NCI-H2081 treated with DMSO at 0.1 percent for 48 hours (cell line): Measurements from ENCODE around the gene THAP6.
"Not testable (repeated sequence)": the region's sequence is repeated elsewhere in the genome, so short reads cannot be mapped to it uniquely, and the experiment has no call there.

Source experiments
- DNase-seq: peaks from one replicate; lab custom pipeline; 2025; lab: John Stamatoyannopoulos, UW

The THAP6 gene, protein sequence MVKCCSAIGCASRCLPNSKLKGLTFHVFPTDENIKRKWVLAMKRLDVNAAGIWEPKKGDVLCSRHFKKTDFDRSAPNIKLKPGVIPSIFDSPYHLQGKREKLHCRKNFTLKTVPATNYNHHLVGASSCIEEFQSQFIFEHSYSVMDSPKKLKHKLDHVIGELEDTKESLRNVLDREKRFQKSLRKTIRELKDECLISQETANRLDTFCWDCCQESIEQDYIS

DNA sequence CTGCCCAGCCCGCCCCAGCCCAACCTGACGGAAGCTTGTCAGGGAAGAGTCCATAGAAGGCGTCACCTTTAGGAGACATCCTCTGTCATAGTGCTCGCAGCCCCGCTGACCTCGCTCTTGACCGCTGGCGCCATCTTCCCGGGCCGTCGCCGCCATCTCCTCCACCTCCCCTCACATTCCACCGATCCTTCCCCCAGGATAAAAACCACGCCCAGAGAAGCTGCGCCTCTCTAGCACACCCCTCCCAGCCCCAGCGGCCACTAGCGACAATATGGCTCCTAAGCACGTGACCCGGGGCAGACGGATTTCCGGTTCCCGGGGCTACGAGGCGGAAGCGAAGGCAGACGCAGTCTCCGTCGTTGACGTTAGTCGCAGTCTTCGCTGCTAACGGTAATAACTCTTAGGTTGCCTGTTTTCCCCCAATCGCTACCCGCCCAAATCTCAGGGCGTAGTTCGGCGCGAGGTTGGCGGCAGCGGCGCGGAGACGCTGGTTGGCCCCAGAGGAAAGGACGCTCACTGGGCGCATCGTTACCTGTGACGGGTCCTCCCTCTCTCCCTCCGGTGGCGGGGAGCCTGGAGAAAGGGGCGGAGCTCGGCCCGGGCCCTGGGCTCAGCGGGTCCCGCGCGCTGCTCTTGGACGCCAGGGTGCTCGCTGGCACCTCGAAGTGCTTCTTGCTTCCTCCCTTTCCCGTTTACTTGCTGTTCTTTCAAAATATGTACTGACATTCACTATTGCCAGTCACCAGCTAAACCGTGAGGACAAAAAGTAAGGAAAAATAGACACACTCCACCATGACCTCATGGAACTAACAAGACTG, at the start of gene THAP6, which contains the start of gene RCHY1:
TSS of gene THAP6 (plus strand) at position 343 of the 818 bp plus-strand sequence. CDS start 980 bp downstream, outside the sequence.
TSS of gene RCHY1 (minus strand) at position 273 of the 818 bp plus-strand sequence. CDS start at position 156, 117 bp downstream.
- DNase-seq = peak; percentile 58

DNA sequence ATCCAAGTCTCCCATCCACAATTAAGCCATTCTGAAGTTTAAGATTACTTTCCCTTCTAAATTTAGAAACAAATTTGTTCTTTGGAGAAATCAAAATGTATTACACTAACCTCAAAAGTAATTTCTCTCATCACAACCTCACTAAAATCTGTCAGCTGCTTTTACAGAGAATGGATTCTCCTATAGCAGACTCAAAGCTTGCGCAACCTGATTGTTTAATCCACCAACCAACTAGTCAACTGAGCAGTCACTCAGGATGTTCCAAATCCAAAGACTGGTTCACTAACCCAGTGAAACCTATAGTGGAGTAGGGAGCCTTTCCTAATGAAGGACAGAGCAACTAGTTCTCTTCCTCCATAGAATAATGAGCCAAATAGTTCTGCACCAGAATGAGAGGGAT, 44.4 kb upstream of the THAP6 start:
- DNase-seq = no peak

DNA sequence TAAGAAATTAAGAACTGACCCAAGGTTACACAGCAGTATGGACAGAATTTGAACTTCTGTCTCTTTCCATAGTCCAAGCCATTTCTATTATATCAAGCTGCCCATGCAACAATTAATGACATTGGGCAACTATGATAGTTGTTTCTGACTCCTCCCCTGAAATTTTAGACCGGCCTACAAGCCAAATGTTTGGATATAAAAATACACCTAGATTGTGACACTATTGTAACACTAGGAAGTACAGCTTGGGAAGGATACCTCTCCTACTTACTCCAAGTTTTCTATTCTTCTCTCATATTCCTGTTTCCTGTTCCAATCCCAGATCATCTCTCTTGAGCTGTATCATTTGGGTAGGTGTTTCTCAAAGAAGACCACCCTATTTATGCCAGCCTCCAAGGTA, 43.5 kb upstream of the THAP6 start:
- DNase-seq = no peak

DNA sequence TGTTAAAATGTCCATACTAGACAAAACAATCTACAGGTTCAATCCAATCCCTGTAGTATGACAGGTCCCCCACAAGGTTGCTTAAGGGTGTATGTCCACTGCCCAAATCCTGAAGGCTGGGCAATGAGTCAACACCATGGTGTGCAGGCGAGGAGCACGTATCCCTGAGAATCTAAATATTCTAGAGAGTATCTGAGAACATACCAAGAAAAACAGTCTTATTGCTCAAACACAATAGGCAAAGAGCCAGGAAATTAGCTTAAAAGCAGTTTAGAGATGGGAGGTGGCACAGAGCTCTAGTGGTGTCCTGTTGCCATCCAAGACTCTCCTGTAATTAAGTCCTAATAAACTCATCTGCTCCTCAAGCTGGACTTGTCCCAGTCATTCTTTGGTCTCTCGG, 37.1 kb upstream of the THAP6 start:
- no peak for DNase-seq

DNA sequence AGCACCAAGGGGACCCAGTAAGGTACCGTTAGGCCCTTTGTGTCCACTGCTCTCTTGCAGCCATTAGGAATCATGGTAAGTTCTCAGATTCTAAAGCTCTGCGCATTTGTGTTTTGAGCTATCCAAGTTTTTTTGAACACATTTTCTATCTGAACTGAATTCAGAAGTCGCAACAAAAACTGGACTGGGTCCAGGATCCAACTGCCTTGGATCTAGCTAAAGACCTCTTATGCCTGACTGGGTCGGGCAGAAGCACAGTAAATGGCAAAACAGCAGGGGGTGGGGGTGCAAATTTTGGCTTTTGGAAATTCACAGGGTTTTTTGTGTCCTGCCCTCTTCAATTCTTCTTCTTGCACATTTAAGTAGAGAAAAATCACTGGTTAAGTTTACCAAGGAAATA, 30.1 kb upstream of the THAP6 start:
- no peak for DNase-seq

DNA sequence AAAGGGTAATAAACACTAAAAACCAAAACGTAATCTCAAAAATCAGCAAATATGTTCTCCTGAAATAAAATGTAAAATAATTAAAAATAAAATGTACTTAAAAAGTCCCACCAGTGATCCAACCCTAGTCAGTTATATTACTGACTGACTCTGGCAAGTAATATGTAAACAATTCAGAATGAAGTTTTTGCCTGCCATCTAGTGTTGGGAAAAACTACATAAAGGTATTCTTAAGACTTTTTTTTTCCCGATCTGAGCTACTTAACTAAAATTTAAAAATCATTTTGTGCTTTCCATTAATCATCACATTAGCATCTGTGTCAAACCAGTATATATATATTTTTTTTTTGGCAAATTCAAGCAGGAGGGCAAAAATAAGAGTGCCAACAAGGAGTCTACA, 24.1 kb upstream of the THAP6 start:
- DNase-seq = no peak

DNA sequence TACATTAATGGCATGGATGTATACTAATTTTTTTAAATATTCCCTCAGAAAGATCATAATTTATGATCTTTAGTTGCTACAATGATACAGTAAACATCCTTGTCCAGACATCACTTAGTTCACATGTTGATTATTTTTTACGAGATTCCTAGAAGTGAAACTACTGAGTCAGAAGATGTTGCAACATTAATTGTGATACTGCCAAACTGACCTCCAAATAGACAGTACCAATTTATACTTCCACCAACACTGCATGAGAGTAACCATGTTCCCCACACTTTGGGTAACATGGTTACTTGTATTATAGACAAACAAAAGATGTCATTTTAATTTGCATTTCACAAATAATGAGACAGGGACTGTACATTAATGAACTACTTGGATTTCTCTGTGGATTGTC, 19.7 kb upstream of the THAP6 start:
- DNase-seq = no peak

DNA sequence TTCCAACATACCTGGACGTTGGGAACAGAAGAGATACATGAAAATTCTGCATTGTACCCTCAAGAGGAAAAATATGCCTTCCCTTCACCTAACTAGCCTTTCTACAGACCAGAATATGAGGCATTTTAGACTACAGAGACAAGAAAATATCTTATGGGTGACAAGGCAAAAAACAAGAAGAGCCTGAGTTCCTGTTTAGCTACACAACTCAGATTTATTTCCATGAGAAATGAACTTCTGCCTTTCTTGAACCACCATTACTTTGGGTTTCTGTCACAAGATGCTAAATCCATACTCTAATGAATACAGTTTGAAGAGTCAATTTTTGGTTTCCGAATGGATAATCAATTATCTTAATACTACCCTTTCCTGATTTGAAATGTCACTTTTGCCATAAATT, 18.8 kb upstream of the THAP6 start:
- no peak for DNase-seq

DNA sequence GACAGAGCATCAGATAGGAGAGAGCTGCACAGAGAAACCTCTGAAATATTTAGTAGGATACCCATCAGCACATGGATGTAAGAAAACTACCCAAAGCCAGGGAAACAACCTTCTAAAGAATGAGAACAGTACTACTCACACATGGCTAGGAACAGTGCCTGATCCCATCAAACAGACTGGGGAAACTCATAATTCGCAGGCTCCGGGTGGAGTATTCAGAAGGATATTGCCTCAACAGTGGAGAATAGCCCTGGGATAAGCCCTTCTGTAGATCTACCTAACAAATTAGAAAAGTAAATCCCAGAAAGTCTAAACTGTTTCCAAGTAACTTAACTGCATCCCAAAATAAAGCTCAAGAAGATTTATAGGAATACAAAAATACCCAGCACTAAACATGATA, 17.9 kb upstream of the THAP6 start:
- DNase-seq = no peak

DNA sequence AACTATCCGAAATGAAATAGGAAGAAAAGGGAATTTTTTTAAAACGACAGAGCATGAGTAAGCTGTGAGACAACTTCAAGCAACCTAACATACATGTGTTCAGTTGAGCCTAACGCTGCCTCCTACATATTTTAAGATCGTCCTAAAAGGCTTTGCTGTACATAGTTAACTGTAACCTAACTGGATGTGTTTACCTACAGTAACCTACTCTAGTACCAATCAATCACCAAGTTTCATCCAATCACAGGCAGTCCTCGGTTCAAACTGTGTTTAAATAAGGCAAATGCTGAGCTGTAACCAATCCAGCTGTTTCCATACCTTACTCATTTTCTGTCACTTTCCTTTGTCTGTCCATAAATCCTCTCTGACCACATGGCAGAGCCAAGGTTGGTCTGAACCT, 17.1 kb upstream of the THAP6 start:
- DNase-seq = no peak

DNA sequence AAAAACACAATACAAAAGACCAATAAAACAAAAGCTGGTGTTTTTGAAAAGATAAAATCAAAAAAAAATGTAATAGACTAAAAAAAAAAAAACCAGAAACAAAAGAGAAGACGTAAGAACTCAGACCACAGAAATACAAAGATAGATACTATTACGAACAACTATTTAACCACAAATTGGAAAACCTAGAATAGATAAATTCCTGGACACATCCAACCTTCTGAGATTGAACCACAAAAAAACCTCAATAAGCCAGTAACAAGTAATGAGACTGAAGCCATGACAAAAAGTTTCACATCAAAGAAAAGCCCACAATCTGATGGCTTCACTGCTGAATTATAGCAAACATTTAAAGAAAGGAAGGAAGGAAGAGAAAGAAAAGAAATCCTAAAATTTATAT, 16.2 kb upstream of the THAP6 start:
- DNase-seq = no peak

DNA sequence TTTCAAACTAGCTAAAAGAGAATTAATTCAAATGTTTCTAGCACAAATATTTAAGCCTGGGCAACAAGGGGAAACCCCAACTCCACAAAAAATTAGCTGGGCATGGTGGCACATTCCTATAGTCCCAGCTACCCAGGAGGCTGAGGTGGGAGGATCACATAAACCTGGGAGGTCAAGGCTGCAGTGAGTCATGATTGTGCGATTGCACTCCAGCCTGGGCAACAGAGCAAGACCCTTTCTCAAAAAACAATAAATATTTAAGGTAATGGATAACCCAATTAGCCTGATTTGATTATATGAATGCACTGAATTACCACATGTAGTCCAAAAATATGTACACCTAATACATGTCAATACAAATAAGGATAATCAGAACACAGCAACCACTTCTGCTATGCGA, 14.4 kb upstream of the THAP6 start:
- no peak for DNase-seq

DNA sequence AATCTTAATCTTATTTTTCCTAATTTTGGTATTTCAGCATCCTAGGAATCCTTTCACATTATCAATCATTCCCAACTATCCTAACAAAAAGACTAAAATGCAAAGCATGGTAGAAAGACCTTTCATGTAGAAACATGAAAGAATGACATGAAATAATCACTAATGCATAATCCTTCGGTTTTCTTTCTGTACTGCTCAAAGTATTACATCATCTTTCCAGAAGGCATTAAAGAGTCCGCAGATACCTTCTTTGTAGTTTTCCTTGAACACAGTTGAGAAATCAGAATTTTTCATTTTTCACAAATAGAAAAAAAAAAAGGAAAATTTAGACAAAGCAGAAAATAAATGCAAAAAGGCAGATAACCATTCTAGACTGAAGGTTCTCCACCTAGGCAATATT, 11.6 kb upstream of the THAP6 start:
- DNase-seq = no peak

DNA sequence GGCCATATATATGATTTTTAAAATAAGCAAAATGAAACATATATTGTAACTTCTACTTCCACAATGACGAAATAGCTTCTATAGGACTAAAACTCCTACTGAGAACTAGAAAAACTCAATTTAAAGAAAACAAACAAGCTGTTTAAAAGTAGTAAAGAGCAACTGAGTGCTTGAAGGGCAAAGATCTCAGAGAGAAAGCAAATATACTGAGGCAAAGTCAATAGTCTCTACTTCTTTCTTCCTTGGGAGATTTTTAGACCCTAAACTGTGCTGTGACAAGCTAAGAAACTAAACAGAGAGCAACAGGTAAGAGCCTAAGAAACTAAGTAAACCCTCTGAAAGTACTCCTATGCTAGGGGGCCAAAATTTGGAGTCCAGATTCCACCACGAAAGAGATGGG, 8.6 kb upstream of the THAP6 start:
- DNase-seq = no peak

DNA sequence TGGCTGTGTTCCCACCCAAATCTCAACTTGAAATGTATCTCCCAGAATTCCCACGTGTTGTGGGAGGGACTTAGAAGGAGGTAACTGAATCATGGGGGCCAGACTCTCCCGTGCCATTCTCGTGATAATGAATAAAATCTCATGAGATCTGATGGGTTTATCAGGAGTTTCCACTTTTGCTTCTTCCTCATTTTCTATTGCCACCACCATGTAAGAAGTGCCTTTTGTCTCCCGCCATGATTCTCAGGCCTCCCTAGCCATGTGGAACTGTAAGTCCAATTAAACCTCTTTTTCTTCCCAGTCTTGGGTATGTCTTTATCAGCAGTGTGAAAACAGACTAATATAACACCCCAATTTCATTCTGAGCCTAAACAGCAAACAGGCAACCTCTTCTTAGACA, 4.7 kb upstream of the THAP6 start:
- not testable (repeated sequence) for DNase-seq

DNA sequence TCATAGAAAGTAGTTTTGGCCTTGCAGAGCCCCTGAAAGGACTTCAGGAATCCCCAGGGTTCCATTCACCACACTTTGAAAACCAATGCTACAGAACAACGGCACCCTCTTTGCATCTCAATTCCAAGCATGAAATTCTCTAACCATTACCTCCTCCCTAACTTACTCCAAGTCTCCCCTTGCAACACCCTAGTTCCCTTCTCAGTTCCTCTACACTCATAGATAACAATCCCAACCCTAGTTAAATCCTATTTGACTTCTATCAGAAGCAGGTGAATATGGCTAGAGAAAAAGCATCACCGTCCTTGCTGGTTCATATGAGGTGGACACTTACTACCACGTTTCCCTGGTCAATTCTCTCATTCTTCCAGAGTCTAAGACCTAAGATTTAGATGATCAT, 2.4 kb upstream of the THAP6 start:
- DNase-seq = no peak

DNA sequence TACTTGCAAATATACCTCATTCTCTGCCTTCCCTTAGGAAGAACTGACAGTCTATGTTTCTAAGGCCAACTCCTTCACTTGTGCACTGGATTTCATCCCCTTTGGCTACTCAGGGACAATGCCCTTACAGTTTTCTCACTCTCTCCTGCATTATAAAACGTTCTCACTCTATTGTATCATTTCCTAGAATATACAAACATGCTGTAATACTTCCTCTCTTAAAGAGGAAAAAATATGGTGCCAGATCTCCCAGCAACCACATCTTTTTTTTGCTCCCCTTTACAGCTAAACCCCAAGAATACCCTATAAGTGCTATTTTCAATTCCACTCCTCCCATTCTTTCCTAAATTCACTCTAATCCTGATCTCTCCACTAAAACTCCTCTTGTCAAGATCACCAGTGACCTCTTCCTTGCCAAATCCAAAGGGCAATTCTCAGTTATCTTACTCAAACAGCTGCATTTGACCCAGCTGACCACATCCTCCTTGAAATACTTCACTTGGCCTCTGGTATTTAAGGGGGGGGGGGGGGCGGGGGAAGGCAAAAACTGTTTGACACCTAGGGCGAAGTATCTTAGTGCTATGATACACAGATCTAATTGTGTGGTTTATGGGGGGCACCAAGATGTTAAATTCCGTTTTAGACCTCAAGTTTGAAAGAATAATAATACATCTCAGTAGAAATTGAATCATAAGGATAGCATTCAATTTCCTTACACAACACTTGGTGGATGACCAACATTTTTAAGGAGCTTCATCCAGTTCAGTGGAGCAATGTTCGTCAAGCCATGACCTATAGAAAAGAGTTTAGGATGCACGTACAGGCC, 1.7 kb upstream of the THAP6 start:
- DNase-seq = no peak

DNA sequence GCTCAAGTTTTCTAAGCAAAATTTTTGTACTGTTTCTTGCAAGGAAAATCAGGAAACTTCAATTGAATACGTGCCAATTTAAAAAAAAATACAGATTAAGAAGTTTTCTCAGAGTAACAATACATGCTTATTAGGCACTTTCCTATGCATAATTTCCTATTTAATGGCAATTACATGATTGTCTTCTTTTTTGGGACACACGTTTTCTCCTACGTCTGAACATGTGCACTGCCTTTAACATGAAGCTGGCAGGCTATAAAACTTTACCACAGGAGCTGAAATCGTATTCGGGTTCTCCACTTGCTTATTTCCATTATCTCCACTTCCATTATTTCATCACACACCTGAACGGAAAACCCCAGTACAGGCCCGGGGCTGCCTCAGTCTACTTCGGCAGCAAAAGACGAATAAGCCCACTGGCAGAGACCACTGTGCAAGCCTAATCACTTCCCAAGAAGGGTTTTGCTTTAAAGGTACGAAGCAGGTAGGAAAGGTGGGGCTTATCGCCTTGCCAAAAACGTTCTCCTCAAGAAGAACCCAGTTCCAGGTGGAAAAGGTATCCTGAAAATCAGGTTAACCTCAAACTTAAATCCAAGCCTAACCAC, 645 bp upstream of the THAP6 start:
- no peak for DNase-seq

DNA sequence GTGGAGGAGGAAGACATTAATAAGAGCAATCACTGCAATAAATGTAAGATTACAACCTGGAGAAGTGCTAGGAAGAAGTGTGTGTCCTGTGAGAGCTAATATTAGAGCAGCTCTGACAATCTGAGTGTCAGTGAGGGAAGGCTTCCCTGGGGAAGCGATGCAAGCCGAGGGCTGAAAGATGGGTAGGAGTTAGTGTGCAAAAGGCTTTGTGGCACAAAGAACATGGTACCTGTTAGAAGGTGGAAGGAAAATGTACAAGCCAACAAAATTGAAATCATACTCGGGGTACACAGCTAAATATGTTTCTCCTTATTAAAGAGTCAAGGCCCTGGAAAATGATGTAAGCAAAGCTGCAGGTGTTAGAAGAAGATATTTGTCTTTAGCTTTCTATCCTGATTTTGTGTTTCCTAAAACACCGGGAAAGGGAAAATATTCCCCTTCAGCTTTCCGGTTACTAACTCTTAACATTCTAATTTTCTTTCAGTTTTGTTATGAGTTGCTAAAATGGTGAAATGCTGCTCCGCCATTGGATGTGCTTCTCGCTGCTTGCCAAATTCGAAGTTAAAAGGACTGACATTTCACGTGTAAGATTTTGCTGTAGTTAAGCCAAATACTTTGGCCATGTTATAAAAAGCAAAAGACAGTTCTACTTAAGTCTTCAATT, 808 bp downstream of the THAP6 start:
- DNase-seq = no peak

DNA sequence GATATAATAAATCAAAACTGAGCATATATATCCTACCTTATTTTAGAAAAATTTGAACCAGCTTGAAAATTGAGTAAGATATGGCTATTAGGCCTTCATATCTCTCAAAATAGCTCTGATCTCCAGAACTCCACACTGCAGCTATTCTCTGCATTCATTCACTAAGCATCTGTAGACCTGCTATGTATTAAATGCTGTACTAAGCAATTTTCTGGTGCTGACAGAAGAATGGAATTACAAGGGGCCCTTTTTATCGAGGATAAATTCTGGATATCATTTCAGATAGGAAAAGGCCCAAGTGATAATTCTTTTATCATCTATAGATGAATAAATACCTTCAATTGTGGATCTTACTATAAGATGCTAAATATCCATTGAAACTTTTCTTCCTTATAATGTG, 1.9 kb downstream of the THAP6 start:
- DNase-seq = no peak

DNA sequence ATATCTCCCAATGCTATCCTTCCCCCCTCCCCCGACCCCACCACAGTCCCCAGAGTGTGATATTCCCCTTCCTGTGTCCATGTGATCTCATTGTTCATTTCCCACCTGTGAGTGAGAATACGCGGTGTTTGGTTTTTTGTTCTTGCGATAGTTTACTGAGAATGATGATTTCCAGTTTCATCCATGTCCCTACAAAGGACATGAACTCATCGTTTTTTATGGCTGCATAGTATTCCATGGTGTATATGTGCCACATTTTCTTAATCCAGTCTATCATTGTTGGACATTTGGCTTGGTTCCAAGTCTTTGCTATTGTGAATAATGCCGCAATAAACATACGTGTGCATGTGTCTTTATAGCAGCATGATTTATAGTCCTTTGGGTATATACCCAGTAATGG, 5.2 kb downstream of the THAP6 start:
- not testable (repeated sequence) for DNase-seq

DNA sequence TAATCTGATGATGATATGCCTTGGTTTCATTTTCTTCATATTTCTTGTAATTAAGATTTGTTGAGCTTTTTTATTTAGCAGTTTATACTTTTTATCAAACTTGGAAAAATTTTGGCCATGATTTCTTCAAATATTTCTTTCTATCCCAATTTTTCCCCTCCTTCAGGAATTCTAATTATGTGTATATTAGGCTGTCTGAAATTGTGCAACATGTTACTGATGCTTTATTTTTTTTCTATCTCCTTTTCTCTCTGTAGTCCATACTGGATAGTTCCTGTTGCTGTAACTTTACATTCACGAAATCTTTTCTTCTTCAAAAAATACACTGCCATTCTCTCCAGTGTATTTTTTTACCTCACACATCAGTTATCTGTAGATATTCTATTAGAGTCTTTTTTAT, 10.8 kb downstream of the THAP6 start:
- no peak for DNase-seq
